HG02885 (cell line): ENCODE results near the gene SLC24A3.
A peak's percentile ranks its signal among the peaks of the same experiment; 100 is the strongest.

Source experiments
- ATAC-seq: cut with Tn5 transposase; IDR thresholded peaks from one replicate; pipeline ENCODE4 v1.9.1; 2021; ENCODE audit warnings: mild to moderate bottlenecking; ENCODE audit not compliant: unreplicated experiment, poor library complexity

The SLC24A3 gene

DNA sequence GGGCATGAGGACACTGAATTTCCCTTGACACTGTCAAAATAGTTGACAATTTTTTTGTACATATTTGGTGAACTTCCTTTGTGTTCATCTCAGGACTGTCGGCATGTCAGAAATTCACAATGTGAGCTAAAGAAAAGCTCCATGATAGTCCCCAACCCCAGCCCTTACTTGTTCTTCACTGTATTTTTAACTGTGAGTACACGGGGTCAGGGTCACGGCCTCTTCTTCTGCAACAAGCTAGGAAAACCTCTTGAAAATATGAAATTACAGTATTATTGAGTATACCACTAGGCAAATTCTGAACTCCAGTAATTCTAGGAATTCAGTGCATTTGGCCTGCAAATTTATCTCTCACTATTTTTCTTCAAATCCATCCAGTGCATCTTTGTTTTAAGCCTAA is 199.4 kb downstream of the SLC24A3 start:
- ATAC-seq: no peak

DNA sequence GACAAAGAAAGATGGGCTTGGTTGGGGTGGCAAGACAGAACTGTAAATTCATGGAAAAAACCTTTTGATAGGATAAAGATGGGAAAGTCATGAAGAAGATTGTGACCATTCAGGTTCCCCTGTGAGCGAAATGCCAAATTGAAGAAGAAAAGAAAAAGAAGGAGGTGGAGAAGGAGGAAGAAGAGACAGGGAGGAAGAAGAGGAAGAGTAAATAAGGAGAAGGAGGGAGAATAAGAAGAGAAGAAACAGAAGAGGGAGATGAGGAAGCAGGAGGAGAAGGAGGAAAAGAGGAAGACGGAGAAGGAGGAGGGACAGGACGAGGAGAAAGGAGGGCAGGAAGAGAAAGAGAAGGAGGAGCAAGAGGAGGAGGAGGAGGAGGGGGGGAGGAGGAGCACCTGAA is 199.8 kb downstream of the SLC24A3 start:
- ATAC-seq: no peak

DNA sequence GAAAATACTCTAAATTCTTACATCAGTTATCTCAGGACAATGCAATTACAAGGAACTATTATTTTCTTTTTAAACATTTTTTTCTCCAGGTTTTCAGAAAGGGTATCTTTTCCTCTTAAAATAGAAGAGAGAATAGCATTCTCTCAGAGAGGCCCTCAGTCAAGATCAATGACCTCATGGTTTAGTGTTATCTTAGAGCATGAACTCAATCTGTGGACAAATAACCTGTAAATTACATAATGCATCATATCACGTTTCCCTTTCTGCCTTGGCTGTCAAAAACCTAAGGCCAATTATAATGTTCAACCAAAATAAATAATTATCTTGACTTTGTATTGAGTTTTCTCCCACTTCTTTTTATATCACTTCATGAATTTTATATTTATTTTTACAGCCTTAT is 202.2 kb downstream of the SLC24A3 start:
- no peak for ATAC-seq

DNA sequence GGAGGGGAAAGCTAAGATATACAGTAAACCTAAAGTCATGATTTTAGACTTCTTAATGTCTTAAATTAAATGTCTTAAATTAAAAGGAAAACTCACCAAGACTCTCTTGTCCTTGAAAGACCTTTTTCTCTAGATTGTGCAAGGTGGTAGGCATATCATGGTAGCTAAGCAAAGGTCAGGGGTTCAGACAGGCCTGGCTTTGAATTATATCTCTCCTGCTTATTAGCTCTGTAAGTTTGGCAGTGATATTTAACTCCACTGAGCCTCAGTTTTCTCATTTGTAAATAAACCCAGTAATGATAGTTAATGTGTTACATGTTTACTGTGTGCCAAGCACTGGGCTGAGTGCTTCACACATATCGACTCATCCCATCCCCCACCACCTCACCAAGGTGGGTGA is 203.3 kb downstream of the SLC24A3 start:
- ATAC-seq: no peak

DNA sequence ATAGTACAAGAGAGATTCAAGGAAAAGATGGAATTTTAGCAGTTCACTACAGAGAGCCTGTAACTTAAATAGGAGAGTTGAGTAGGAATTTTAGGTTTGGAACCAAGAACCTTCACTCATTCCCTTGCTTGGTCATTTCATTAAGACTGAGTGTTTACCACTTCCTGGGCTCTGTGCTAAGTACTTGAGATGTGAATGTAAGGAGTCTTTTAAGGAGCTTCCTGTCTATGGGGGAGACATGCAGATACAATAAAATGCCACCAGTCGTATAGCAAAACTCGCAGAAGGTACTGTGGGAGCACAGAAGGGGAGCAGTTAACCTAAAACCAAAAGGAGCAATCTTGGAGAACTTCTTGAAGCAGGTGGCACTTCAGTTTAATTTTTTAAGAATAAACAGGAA is 204.2 kb downstream of the SLC24A3 start:
- no peak for ATAC-seq

DNA sequence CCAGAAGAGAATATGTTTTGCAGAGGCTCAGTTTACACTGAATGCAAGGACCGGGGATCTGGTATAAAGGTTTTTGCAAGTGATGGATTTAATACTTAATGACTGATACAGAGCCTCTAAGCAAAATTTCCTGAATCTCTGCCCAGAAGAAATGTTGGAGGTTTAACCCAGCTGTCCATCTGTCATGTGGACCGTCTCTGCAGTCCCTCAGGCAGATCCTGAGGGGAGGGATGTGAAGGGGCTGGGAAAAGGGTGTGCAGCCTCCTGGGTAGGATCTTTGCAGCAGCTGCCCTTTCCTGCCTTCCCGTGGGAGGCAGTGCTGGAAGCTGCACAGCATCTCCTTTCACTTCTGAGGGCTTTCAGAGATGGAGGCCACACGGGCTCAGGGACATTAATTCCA is 207.0 kb downstream of the SLC24A3 start:
- no peak for ATAC-seq

DNA sequence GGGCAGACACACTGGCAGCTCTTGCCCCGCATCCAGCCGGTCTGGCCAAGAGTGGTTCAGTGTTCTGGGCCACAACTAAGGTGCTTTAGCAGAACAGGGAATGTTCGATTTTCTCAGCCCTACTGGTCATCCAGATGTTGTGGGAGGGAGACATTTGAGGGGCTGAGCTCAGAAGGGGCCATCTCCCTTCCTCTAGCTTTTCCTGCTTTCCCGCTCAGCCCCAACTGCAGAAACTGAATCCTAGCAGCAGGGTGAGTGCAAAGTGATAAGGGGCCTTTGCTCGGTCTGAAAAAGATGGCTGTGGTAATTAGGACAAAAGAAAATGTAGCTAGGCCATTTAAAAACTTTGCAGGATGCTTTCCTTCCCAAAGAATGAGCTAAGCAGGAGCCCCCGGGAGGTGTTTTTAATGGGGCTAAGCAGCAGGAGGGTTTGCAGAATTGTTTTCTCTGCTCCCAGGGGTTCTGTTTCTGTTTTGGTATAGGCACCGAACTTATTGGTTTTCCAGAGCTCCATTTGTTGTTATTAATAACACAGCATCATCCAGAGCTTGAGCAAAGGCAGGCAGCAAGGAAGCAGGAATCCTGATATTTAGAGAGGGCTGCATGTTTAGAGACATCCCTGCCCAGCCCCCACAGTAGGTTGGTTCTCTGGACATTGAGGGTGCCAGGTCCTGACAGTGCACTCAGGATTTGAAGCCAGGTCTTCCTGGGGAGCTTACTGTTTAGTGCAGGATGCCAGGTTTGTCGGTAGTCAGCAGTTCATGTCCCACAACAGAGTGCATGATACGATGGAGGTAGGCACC is 210.9 kb downstream of the SLC24A3 start:
- ATAC-seq: no peak

DNA sequence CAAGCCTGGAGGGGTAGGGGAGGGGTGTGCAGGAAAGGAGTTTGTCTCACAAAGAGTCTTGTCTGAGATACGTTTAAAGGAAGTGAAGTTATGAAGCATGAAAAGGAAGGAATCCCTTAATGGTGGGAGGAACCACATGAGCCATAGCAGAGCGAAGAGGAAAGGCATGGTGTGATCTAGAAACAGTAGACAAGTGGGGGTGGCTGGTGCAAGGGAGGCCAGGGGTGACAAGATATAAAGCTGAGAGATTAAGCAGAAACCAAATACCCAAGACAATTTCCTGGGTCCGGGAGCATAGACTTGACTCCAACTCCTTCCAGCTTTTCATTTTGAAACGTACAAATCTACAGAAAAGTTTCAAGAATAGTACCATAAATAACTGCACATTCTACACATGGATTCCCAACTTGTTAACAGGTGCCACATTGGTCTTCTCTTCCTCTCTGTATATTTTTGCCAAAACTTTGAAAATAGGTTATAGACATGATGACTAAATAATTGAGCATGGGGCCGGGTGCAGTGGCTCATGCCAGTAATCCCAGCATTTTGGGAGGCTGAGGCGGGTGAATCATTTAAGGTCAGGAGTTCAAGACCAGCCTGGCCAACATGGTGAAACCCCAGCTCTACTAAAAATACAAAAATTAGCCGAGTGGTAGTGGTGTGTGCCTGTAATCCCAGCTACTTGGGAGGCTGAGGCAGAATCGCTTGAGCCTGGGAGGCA is 211.6 kb downstream of the SLC24A3 start:
- ATAC-seq: no peak

DNA sequence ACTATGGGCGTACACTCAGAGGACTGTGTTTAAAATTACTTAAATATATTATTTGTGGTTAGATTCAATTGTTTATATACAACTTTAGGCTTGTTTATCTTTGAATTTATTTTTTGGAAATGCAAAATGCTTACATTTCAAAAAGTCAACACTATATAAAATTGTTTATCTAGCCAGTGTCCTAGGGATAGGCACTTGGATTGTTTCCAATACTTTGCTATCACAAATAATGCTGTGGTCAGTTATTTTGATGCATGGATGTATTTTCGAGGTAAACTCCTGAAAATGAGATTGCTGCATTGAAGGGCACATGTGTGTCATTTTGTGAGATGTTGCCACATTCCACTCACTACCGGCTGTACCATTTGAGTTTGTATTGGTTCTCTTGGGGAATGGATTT is 213.9 kb downstream of the SLC24A3 start:
- ATAC-seq: no peak

DNA sequence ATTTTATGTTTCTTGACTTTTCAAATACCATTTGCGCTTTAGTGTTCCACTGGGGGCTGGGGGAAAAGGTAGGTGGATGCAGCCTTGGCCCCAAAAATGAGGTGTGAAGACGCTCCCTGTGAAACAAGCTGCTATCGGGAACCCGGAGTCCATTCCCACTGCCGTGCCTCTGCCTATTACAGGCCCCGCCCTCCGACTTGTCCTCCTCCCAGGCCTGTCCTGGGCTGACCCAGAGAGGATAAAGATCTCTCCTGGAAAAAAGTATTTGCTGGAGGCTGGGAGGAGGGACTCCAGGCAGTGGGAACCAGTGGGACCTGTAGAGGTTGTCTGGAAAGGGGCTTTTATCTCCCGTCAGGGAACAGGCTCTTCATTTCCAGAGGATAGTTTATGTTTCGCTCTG is 215.0 kb downstream of the SLC24A3 start:
- no peak for ATAC-seq

DNA sequence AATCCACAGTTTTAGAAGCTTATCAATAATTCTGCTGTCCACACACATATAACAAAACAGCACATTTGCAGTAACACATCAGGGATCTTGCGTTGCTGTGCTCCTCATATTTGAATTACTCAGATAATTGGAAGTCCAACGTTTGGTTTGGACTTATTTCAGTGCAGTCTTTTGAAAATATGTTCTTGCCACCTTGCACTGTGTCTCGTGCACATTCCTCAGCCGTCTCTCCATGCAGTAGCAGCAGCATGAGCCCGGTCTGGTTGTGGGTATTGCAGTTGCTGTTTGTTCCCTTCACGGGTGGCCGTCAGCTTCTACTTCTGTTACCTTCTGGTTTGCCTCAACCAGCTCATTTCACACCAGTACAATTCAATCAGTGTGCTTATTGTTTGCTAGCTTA is 215.5 kb downstream of the SLC24A3 start:
- no peak for ATAC-seq

DNA sequence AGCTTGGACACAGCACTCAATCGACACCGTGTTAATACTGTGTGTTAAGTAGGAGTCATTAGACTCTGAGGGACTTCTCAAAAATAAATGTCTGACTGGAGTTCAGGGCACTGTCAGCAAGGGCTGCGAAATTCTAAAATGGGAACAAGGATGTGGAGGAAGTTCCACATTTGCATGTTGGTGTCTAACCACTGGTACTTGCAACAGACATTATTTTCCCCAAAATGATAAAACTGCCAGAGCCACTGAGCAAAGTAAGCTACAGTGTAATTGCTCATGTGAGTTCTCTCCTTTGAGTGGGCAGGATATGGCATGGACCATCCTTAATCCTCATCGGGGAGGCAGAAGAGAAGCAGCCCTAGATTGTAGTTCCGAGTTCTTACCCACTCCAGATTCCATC is 215.9 kb downstream of the SLC24A3 start:
- no peak for ATAC-seq

DNA sequence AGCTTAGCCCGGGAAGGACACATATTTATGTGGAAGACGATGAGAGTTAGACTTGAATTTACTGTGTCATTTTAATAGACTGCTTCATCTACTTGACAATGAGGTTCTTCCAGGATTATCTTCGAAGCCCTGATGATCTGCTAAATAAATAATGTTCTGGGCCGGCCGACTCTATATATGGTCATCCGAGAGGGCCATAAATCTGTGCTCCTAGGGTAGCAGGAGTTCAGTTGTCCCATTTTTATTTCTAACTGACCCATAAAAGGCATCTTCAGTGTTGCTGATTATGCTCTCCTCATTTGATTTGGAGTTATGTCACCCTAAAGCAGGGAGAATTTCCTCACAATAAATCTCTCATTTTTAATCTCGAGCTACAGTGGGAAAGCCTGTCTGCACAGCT is 217.1 kb downstream of the SLC24A3 start:
- ATAC-seq: no peak

DNA sequence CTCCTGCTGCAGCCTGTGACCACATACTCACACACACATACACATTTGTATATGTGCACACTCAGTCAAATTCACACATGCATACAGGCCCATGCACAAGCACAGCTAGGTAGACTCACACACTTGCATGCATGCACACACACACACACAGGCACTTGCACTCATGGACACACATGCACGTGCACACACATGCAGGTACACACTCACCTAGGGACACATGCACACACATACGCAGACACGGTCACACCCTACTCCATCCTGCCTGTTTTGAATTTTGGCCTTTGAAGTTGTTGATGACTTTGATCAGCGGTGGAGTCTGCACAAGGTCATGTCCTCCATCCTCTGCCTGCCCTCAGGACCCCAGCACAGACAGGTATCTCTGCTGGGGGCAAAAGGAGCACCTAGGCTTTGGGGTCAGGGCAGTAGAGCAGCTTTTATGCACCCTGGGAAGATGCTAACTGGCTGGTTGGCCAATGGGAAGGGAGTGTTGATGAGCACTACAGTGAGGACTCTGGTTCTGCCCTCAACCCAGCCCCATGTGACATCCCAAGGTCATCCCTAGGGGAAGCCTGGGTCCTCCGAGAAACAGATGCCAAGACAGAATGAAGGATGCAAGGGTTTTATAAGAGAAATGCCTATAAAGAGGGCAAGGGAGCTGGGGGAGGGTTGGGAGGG is 218.3 kb downstream of the SLC24A3 start:
- ATAC-seq: no peak

DNA sequence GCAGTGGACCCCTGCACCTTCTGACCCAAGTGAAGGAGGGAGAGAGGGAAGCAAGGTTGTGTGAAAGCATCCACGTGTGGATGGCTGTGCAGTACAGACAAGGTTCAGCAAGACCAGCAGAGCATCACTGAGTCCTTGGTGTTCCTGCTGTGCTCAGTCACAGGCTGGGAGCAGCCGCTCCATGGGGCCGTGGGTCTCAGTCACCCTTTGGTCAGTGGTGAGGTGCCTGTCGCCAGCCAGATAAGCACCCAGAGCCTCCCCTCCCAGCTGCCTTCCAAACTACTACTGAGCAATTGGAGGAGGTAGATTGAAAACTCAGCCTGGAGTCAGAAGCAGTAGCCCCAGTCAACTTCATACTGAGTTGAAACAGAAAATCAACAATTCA is 218.9 kb downstream of the SLC24A3 start:
- ATAC-seq: no peak

DNA sequence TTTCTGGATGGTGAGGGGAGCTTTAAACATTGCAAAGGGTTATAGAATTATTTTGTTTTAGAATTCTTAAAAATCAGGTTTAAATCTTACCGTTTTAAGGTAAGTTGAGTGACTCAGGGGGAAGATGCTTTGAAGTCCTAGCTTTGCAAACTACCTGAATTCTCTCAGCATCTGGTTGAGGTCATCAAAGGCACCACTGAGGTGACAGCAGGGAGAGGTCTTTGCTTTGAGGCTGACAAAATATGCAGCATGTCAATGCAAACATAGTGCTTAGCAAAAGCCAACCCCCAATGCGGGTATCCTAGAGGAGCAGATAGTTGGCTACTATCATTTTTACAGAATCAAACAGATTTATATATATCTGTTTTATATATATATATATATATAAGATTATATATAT is 219.5 kb downstream of the SLC24A3 start:
- no peak for ATAC-seq

DNA sequence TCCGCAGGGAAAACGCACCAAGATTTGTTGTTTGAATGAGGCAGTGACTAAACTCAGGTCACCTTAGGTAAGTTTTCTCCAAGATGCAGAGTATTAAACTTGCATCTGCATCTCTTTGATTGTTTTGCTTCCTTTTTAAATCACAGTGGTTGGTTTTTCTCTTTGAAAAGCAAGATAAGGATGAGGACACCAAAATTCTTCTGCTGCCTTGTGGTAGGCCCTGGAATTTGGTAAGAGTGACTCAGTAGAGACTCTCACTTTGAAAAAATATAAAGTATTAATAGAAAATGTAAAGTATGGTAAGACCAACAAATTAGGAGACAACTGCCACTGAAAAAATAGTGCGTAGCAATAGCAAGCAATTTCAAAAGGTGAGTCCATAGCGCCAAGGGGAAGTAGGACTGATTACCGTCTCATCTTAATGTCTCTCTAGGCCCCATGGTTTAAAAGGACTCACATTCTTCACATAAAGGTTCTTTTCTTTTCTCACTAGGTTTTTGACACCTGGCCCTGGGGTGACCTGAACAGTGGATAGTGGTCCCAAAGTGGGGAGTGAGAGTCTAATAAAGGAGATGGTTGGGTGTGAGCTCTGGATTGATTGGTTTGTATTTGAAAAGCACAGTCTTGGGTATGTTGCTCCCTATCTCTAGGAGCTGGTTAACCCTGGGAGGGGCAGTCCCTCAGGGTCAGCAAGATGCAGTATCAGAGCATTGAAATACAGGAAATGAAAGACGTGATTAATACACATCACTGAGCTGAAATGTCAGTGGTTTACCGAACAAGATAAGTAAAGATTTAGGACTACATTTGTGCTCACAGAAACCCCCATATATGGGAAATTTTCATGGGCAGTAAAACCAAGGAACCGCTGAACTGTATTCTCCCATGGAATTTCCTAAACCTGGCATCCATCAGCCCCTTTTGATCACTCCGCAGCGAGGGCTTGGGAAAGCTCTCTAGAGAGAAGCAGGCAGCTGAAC is 221.2 kb downstream of the SLC24A3 start:
- peak; percentile 48 for ATAC-seq

DNA sequence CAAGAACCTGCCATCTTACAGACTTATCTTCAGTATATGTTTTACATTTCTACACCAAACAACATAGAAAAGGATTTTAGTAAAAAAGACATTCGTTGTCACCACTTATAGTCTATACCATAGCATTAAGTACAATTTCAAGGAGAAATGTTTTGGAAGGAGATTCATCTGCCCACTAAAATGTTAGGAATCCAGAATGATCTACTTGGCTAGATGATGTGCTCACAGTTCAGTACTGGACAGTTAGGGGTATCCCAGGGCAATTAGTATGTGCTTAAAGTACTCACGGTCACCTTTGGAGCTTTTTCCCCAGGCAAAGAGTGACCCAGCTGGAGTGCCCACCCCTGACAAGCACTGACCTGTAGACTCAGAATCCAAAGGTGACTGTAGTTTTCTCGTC is 222.9 kb downstream of the SLC24A3 start:
- no peak for ATAC-seq

DNA sequence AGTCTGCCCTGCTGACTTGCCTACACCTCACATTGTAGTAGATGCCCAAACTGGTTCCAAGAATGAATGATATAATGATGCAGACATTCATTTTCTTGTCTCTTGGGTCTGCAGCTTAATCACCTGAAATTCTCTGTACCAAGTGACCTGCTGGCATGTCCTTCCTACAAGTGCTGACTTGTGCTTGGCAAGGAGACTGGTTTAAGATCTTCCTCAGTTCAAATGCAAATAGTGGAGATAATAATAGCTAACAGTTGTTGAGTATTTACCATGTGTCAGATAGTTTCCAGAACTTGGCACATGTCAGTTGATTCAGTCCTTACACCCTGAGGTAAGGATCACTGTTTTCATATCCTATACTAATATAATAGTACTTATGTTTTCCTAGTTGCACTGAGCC is 223.4 kb downstream of the SLC24A3 start:
- no peak for ATAC-seq

DNA sequence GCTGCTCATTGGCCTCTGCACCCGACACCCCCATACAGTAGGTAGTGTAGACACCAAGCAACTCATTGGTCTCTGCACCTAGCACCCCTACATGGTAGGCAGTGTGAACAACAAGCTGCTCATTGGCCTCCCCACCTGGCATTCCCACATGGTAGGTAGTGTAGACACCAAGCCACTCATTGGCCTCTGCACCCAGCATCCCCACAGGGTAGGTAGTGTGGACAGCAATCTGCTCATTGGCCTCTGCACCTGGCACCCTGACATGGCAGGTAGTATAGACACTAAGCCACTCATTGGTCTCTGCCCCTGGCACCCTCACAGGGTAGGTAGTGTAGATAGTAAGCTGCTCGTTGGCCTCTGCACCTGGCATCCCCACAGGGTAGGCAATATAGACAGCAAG is 226.0 kb downstream of the SLC24A3 start:
- no peak for ATAC-seq
